ENCODE data around the gene RUFY2.
"Not testable (repeated sequence)": the region's sequence is repeated elsewhere in the genome, so short reads cannot be mapped to it uniquely, and the experiment has no call there.

RUFY2 gene

DNA sequence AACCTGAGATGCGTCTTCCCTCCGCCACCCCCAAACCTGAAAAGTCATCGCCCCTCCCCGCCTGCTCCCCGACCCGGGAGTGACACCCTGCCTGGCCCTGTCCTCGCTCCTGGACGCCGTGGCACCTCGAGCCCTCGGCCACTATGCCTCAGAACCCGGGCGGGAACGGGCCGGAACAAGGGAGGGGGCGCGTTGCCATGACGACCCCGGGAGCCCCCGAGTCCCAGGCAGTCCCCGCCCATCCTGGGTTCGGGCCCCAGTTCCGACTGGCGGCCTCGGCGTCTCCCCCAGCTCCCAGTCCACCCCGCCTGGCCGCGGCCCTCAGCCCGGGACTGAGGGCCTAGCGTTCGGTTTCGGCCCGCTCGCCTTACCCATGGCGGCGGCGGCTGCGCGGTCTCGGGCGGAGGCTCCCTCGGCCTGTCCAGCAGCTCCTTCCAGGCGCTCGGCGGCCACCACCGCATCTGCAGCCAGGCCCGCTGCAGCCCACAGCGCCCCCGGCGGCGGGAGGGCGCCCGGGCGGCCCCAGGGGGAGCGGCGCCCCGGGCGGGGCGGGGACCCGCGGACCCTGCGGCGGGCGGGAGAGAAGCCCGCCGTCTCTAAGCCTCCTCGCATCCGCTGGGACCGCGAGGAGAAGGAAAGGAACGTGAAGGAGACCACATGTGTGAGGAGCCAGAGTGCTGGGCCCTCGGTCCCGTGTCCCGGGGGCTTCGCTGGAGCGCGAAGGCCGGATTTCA, at the start of gene RUFY2:
RUFY2 (minus strand) TSS at position 463 of the 734 bp plus-strand sequence; CDS start at position 375, 88 bp downstream.
- DNase-seq, result peak; percentile 35

- DNase-seq, result not testable (repeated sequence)
These were observed 42.6 kb upstream of the RUFY2 start for GRCh38 chr10:68449698-68450097.

DNA sequence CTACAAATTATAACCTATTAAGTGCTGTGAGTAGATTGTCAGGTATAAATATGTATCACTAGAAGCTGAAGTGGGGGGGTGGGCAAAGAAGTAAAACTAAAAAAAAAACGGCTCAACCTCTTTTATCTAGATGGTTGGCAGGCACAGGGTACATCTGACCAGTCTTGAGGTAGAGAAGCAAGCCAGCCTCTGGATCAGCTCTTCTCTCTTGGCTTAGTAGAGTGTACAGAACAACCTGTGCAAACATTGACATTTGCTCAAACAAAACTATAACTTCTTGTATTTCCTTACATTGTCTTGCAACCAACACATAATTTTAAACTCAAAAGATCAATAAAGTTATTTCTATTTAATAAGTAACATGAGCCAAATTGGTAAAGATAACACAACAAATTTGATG, 39.1 kb upstream of the RUFY2 start:
- no peak for DNase-seq

DNA sequence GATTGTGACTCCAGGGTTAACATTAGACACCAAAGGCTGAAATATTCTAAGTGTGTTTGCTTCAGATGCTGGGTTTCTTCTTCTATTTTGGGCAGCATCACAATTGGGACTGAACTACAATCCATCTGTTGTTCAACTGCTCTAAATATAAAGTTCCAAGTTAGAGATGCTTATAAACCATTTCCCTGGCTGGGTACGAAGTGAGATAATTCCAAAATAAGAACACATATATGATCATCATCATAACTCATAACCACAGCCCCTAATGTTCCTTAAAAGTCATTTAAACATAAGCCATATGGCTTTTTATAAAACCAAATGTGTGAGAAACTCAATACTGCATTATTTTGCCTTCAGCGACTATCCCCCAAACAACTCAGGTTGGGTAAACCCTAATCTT, 35.9 kb upstream of the RUFY2 start:
- DNase-seq, result no peak

DNA sequence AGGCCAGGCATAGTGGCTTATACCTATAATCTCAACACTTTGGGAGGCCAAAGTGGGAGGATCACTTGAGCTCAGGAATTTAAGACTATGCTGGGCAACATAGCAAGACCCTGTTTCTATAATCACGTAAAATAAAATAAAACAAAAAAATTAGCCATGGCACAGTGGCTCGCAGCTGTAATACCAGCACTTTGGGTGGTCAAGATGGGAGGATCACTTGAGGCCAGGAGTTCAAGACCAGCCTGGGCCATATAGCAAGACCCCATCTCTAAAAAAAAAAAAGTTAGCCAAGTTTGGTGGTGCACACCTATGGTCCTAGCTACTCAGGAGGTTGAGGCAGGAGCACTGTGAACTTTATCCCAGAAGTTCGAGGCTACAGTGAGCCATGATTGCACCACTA, 33.8 kb upstream of the RUFY2 start:
- DNase-seq, result no peak

- DNase-seq, result no peak
These were observed 28.7 kb upstream of the RUFY2 start for GRCh38 chr10:68435803-68436202.

GRCh38 chr10:68434657-68435056, 27.6 kb upstream of the RUFY2 start:
- DNase-seq, result no peak

GRCh38 chr10:68428396-68429104, 21.5 kb upstream of the RUFY2 start:
- DNase-seq, result no peak

DNA sequence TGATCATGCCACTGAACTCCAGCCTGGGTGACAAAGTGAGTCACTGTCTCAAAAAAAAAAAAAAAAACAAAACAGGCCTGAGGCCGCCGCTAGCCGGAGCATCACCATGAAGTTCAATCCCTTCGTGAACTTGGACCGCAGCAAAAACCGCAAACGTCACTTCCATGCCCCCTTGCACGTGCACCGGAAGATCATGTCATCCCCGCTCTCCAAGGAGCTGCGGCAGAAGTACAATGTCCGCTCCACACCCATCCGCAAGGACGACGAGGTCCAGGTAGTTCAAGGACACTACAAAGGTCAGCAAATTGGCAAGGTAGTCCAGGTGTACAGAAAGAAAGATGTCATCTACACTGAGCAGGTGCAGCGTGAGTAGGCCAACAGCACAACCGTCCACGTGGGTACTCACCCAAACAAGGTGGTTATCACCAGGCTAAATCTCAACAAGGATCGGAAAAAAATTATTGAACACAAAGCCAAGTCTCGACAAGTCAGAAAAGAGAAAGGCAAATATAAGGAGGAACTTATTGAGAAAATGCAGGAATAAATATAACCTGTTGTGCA, 17.5 kb upstream of the RUFY2 start:
- no peak for DNase-seq

DNA sequence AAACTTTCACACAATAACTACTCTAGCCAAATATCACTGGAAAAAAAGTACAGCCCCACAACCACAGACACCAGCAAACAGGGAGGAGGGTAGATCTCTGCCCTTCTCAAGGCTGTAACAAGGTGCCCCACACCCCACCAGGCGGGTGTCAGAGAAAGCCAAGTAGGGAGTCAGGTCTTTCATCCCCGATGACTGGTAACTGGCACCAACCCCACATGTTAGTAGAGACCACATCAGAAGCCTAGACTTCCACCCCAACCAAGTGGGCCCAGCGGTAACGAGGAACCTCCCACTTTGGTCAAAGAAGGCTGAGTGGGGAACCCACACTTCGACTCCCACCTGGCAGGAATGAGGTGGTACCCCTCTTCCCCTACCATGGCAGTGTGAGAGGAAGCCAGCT, 16.4 kb upstream of the RUFY2 start:
- no peak for DNase-seq

- DNase-seq, result no peak
These were observed 12.3 kb upstream of the RUFY2 start for GRCh38 chr10:68419376-68419775.

- DNase-seq, result no peak
These were observed 1.9 kb upstream of the RUFY2 start for GRCh38 chr10:68408898-68409518.

DNA sequence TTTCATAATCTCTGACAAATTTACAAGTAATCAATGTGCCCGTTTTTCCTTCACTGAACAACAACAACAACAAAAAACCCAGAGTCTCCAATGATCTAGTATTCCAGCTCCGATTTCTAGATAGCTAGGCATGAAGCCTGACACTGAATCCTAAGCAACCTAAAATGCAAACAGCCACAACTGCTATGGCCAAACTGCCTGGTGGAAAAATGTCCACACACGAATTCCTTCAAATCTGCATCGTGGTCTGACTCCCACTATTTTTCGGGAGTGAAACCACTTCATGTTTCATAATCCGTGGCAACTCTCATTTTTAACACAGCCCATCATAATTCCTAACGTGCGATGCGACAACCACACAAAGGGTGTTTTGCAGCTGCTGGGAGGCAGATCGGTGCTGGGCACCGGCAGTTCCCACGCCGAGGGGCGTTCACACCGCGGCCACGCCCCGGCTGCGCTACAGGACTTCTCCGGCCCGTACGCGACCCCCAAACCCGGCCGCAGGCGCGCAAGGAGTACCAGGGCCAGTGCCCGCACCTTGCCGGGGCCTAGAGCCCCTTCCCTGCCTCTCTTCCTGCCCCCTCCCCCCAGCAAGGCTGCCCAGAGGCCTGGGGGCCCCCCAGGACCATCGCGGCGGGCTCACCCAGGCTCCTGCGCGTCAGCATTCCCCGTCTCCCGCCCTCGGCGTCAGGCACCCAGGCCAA, 814 bp downstream of the RUFY2 start:
- DNase-seq, result no peak

GRCh38 chr10:68403701-68404100, 3.4 kb downstream of the RUFY2 start:
- no peak for DNase-seq

- DNase-seq, result no peak
These were observed 4.8 kb downstream of the RUFY2 start for GRCh38 chr10:68402276-68402675.

GRCh38 chr10:68397005-68397404, 10.1 kb downstream of the RUFY2 start:
- DNase-seq, result no peak

DNA sequence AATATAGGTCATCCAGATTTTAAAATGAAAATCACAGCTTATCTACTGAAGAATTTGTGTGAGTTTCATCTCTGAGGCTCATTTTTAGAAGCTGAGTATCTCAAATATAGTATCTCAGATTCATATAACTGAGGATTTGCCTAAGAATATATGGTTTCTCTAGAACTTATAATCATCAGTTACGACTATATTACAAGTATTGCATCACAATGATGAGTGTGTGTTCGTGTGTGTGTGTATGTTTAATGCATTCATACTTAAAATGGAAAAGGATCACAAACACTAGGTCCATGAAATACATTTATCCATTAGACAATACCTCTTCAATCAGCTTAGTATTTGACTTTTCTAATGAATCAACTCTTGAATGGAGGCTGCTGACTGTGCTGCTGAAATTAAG, 21.3 kb downstream of the RUFY2 start:
- no peak for DNase-seq

DNA sequence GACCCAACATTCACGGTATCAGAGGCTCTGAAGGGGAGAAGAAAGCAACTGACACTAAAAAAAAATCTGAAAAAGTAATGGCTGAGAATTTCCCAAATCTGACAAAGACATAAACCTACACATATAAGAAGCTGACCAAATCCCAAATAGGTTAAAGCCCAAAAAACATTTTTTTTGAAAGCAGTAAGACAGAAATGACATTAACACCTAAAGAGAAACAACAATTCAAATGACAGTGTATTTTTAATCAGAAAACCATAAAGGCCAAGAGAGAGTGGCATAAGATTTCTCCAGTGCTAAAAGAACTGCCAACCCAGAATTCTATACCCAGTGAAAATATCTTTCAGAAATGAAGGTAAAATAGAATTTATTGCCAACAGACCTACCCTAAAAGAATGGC, 35.5 kb downstream of the RUFY2 start:
- no peak for DNase-seq

DNA sequence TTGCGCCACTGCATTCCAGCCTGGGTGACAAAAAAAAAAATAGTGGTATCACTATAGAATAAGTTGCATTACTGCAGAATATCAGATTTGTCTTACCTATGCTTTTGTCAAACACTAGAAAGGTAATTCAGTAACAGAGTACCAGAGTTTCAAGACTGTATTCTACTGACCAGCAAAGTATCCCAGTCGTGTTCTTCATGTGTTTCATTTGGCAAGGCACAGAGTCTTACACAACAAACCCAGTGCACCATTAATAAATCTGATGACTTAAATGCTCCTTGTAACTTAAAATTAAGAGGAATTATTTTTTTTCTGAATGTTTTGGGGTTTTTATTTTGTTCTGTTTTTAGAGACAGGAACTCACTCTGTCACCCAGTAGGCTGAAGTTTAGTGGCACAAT, 40.0 kb downstream of the RUFY2 start:
- no peak for DNase-seq

GRCh38 chr10:68366600-68366999, 40.5 kb downstream of the RUFY2 start:
- no peak for DNase-seq

DNA sequence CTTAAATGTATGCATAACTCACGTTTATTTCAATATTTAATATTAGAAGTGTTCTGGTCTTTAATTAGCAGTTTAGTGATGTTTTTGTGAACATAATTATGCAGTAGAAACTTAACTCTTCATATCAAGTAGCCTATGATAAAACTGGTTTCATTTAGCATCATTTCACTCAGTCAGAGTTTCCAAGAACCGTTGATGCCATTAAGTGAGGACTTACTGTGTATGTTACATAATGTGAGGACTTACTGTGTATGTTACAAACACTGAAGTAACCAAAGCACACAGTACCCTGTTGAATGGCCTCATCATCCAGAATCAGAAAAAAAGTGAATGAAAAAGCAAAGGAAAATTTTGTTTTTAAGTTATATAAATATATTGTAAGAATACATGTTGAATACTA, 41.5 kb downstream of the RUFY2 start:
- no peak for DNase-seq

- DNase-seq, result no peak
These were observed 42.8 kb downstream of the RUFY2 start for GRCh38 chr10:68364101-68364886.
